Lower leg skin (tissue), 3 donors: Measurements from ENCODE around the gene PALM.

Experiments used
- POLR2A ChIP-seq, 2 donors: fragments of 450-650 bp; IDR thresholded peaks; one replicate each; pipeline ENCODE4 v1.6.1; 2016 to 2017; ENCODE audit warnings: antibody characterized with exemption in 2 of 2, mild to moderate bottlenecking in 1 of 2, moderate library complexity in 1 of 2
- TF ChIP-seq, protein P1 (sequence below), 3 donors: fragments of 450-650 bp; IDR thresholded peaks; one replicate each; pipeline ENCODE4 v1.5.1; 2016; ENCODE audit warnings: antibody characterized with exemption in 3 of 3, mild to moderate bottlenecking in 3 of 3, moderate library complexity in 2 of 3

DNA sequence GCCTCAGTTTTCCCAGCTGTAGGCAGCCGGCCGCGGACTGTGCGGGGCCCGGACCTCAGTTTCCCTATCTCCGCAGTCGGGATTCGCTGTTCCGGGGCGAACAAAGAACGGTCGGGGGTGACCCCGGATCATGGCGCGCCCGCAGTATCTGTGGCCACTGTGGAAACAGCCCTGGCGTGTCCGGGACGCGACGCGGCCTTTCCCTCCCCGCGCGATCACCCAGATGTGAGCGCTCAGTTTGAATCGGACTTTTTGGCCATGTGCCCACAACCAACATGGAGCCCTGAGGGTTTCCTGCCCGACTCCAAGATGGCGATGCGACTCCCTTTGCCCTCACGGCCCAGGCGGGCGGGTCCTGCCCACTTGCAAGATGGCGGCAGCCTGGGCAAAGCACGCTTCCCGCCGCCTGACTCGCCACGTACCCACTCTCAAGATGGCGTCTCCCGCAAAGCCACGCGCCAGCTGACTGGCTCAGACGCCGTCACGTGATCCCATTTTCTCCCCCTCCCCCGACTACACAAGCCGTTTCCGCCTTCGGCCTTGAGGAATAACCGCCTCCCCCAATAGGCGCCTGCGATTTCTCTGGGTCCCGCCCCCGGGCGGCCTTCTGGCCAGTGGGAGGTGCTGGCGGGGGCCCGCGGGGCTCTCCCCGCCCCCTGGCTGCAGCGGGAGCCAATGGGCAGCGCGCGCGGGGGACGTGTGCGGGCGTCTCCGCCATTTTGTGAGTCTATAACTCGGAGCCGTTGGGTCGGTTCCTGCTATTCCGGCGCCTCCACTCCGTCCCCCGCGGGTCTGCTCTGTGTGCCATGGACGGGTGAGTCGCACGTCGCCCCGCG, 88.2 kb downstream of the PALM start, which contains the start of gene PTBP1:
- TF ChIP-seq POLR2A (IDR thresholded peaks at IDR 0.05), result peak in 1 of 2 donors; percentile 29
- TF ChIP-seq, protein P1, sequence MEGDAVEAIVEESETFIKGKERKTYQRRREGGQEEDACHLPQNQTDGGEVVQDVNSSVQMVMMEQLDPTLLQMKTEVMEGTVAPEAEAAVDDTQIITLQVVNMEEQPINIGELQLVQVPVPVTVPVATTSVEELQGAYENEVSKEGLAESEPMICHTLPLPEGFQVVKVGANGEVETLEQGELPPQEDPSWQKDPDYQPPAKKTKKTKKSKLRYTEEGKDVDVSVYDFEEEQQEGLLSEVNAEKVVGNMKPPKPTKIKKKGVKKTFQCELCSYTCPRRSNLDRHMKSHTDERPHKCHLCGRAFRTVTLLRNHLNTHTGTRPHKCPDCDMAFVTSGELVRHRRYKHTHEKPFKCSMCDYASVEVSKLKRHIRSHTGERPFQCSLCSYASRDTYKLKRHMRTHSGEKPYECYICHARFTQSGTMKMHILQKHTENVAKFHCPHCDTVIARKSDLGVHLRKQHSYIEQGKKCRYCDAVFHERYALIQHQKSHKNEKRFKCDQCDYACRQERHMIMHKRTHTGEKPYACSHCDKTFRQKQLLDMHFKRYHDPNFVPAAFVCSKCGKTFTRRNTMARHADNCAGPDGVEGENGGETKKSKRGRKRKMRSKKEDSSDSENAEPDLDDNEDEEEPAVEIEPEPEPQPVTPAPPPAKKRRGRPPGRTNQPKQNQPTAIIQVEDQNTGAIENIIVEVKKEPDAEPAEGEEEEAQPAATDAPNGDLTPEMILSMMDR (IDR thresholded peaks at IDR 0.05), result no peak
